H1 (cell line): ENCODE data around the gene CEACAM16. TPM values are rescaled to one million over a fixed set of nuclear protein-coding genes. Genes with fewer than 3 reads are reported as not detected.

Experiments
- ATF2 ChIP-seq: IDR thresholded peaks from 2 replicates; pipeline ENCODE4 v1.6.1; 2012; ENCODE audit warnings: low read length, inconsistent platforms
- CBX8 ChIP-seq: fragments of 300-800, 300-1000 bp; sonication (generic); IDR thresholded peaks from 2 replicates; pipeline ENCODE4 v1.7.1; 2016; ENCODE audit warnings: low read depth, low read length, borderline replicate concordance
- CHD7 ChIP-seq: fragments of 300-600 bp; sonication (generic); IDR thresholded peaks from 2 replicates; pipeline ENCODE4 v1.7.1; 2012; ENCODE audit warnings: low read length, moderate library complexity, mild to moderate bottlenecking, inconsistent platforms; ENCODE audit not compliant: insufficient replicate concordance
- KDM5A ChIP-seq: fragments of 200-600 bp; IDR thresholded peaks from 2 replicates; pipeline ENCODE4 v1.7.1; 2012; ENCODE audit warnings: mild to moderate bottlenecking, low read length, inconsistent platforms, mixed read lengths
- POU5F1 ChIP-seq: IDR thresholded peaks from 2 replicates; pipeline ENCODE4 v1.6.1; 2011; ENCODE audit warnings: low read depth, mild to moderate bottlenecking, low read length, moderate library complexity
- TAF1 ChIP-seq: IDR thresholded peaks from 2 replicates; pipeline ENCODE4 v1.6.1; 2011; ENCODE audit warnings: mild to moderate bottlenecking, low read depth, low read length
- USF2 ChIP-seq: IDR thresholded peaks from 2 replicates; pipeline ENCODE4 v1.6.1; 2011; ENCODE audit warnings: low read length, improper control_type of control experiment
- polyA plus RNA-seq, 7 experiments: library from polyadenylated mRNA; depleted of rRNA in 3 of 7; stranded (reverse) in 5 of 7; unstranded in 2 of 7; fragments of >200 nt in 5 of 7; fragments of 200-250 nt in 2 of 7; gene quantifications; 1 replicate in 5 of 7; 2 replicates in 1 of 7; 4 replicates in 1 of 7; pipeline versions ENCODE4 v1.2.1 to v1.2.3, GENCODE V29; 2011 to 2013; ENCODE audit warnings: missing spikeins in 2 of 7, mixed read lengths in 2 of 7
- total RNA-seq: library from RNA; stranded (reverse); fragmentation: NEBNext Ultra II Directional; extraction: Animal tissue kit (Norgen Biotek cat#: 25700); gene quantifications from 2 replicates; pipeline ENCODE4 v1.2.1, GENCODE V29; 2021

CEACAM16 gene
- total and polyA plus RNA-seq, 2 of the 8 experiments (the other 6 are each of a cell fraction or from before 2014, with no cell fraction given): not detected

- TF ChIP-seq CHD7 (no peak), KDM5A (no peak), TAF1 (no peak), ATF2 (no peak), POU5F1 (no peak), CBX8 (no peak), USF2 (no peak)
These were observed 53.3 kb downstream of the CEACAM16 start (continued) for GRCh38 chr19:44752123-44752815.
